Activated CD4-positive, alpha-beta T cell treated with anti-CD3 and anti-CD28 coated beads, Interleukin-2, amount 50 U/mL, for 48 hours (primary cell): Measurements from ENCODE around the gene ME3.
"Not testable (repeated sequence)": the region's sequence is repeated elsewhere in the genome, so short reads cannot be mapped to it uniquely, and the experiment has no call there.

Source experiments
- DNase-seq, 2 experiments: peaks; one replicate each; pipeline ENCODE4 v3.0.0-alpha.2; 2020

Gene ME3

DNA sequence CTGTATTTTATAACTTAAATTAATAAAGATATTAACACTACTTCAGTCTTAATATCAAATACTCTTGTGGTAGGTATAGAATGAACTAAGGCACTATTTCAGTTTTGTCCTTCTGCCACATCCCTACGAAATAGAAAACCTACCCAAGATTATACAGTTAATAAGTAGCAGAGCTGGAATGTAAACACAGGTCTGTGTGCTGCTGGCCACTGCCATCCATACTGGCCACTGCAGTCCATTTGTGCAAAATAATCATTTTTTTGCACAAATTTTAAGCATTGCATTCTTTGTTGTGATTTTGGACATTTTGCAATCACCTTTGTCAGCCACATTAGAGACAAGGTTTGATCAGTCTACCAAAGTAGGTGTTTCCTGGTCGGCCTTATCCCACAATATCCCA is 91.9 kb downstream of the ME3 start:
- no peak for DNase-seq

DNA sequence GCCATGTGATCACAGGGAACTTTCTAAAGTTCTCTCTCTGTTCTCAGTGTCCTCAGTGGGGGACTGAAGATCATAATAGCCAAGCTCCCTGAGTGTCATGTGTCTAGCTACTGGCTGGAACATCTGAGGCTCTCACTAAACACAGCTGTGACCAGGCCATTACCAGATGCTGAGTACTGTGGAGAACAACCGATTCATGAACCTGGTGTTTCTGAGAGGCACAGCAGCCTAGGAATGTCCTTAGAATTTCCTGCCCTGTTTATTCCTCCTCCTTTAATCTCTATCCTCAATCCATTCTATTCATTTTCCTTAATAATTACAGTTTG is 93.0 kb downstream of the ME3 start:
- DNase-seq = no peak

DNA sequence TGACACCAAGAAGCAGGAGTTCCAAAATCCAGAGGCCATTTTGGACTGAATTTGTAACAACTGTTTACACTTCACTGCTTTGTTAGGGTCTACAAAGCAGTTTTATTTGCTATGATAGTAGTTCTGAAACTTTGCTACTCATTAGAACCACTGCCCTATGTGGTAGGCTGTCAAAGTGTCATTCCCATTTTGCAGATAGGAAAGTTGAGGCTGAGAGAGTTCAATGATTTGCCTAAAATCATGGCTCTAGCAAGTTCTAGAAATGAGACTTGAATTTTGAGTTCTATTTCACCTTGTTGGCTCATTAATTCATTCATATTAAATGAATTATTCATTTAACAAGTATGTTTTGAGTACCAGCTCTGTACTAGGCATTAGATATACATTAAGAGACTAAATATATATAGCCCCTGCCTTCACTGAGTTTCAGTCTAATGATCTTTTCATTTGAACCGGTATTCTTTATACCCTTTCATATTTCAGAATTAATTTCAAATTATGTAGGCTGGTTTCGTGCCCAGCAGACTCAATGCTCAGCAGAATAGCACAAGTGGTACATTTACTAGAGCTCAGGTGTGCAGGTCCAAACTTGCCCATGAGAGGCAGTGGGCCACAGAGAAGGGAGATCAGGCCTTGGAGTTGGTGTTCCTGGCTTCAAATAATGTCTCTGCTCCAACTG is 93.5 kb downstream of the ME3 start:
- no peak for DNase-seq

DNA sequence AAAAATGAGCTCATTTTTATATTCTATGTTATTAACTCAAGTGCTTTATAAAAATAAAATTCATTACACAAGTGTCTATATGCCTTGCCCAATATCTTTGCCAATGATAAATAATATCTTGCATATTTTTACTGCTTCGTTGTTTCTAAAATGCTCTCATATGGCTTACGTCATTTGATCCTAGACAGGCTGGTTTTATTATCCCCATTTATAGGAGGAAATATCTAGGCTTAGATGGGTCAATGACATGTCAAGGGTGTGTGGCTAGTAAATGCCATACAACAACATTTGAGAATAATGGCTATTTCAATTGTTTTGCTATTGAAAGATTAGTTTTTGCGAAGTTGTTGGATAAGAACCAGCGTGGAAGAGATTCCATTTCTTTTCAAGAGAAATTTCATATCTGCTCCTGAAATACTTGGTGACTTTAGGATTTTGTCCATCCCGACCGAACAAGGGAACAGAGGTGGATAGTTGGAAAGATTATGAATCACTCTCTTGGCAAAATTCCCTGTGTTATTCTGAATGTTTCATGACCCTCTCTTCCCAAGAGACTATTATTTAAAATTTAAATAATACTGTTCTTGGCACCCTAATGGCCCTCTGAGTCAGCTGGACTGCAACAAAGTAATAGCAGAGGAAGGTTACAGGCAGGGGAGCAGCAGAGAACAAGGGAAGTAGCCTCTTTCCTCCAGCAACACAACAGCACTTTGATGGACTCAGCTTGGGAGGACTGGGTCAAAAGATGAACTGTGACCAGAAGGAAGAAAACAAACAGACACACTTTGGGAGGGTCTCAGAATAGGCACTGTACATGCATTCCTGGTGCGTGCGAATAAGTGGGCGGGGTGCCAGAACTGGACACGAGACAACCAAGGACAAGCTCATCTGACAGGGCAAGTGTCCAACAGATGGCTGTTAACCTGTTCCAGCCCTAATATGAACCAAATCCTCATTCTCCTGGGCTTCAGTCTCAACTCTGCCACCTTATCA is 94.5 kb downstream of the ME3 start:
- no peak for DNase-seq

DNA sequence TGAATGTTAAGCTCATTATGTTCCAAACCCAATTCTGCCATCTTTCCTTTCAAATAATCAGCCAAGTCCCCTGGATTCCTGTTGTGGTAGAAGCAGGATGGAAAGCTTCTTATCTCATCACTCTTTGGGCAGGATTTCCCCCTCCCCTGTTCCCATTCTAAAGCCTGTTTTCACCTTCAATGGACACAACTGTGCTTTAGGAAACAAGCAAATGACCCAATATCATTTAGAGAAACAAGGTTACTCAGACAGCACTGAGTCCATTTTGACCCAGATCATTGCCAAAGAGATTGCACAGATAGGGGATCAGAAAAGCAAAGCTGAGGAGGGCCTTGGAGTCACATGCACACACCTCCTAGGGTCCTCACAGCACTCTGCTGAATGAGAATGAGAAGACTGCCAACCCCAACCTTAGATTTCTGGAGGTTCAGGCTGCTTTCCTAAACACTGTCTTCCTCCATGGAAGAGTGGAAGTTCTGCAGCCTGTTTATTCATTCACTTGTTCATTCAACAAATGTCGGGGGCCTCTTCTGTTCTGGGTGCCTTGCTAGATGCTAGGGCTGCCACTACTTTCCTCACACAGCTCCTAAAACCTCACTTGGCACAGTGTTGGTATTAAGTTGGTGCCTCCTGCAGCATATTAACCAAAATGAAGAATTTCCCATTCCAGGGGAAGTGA is 95.3 kb downstream of the ME3 start:
- no peak for DNase-seq

DNA sequence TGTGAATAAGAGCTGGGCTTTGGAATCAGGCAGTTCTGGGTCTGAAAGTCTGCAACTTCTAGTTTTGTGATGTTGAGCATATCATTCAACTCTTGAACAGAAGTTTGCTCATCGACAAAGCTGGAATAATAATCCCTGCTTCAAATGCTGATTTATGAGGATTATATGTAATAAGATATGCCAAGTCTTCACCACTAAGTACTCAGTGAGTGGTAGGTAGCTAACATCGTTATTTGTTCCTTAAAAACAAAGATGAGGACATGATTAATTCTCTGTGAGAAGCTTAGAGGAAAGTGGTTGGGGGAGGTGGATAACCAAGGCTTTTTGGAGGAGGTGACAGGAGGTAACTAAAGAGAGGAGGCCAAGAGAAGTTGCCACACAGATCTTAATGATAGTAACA is 96.5 kb downstream of the ME3 start:
- no peak for DNase-seq

DNA sequence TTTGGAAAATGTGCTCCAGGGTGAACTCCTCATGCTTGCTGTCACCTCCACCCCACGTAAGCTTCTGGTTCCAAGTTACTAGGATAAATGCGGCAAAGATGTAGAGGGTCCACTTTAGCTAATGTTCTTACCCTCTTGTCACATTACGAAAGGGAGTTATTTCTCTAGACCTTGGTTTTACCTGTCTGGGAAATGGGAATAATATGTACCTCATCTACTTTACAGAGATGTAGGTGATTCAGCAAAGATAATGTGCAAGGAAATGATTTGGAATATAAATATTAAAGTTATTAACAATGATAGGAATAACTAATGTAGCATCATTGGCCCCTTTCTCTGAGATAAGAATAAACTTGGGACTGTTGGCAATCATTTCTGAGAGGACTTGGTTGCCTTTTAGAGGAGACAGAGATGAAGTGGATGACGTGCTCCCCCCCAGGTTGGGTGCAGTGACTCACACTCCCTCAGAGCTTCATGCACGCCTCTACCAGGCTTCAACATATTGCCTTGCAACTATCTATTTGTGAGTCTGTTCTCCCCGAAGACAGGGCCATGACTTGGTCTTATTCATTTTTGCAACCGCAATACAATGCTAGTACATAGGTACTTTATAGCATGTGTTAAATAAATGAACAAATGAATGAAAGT is 97.1 kb downstream of the ME3 start:
- no peak for DNase-seq

DNA sequence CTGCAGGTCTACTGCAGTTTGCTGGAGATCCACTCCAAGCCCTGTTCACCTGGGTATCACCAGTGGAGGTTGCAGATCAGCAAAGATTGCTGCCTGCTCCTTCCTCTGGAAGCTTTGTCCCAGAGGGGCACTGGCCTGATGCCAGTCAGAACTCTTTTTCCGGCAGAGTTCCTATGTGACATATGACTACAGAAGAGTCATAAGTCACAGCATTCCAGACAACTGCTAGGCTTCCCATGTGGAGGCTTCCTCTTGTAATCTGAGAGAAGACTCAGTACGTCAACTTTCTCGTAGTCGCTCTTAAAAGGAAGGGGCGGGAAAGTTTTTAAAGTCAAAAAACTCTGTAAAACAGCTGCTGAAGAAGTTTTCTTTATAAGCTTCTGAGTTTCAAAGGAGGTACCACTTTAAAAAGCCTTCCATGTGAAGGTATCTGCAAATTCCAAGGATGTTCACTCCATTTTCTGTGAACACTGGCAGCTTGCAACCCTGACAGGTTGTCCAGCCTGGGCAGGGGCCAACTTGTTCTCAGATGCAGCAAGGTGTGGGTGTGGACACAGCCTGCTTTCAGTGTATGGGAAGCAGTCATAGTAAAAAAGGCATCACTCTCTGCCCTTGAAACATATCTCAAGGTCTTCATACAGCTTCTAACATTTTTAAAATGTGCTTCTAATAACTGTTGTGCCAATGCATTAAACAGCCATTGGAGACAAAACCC is 97.8 kb downstream of the ME3 start:
- DNase-seq = no peak

DNA sequence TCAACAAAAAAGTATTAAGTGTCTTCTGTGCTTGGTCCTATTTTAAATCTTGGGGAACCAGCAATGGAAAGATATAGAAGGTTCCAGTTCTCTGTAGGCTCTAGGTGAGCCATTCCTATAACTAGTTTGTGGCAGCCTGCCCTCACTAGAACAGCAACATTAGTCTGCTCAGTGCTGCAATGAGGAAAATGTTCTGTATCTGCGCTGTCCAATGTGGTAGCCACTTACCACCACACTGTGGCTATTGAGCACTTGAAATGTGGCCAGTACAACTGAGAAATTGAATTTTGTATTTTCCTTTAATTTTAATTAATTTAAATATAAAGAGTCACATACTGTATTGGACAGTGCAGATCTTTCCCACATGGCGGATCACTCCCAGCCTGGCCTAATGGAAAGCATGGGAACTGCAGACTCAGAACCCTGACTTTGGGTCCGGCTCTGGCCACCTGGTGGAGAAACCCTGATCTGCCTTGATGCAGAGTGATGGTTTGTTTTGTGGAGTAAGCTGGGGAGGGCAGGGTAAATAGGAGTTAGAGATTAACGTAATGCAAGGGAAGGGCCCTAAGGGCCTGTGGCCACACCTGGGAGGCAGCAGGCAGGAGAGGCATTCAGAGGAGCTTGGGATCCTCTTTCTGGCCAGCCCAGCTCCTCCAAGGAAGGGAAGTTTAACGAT is 101.0 kb downstream of the ME3 start:
- DNase-seq = no peak

DNA sequence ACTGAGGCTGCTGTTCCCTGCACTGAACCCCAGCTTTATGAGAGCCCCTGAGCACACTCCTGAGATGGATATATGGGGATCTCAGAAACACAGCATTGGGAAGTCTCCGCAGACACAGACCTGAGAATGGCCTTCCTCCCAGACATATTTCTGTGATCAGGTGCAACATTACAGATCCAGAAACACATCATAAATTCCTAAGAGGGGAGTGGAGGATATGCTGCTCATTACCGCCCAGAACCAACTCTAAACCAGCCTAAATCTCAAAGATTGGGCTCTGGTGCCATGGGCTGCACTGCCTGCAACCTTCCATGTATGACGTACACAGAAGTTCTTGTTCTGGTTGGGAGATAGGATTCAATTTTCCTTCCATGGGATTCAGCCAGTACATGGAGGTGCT is 102.0 kb downstream of the ME3 start:
- no peak for DNase-seq

DNA sequence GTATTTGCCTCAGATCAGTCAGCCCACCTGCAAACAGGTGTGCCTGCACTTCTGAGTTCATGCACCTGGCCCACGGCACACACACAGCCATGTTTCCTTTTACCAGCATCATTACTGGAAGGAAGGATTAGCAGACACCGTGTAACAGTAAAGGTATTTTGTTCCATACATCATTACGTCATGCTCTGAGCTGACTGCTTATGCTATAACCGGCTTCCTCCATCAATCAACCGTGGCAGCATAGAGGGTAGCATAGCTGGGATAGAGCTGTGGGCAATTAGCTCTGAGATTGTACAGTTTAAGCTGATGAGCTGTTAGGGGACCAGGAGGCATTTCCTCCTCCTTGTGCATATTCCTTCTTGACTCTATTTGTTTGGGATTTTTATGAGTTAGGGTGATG is 102.4 kb downstream of the ME3 start:
- DNase-seq = no peak

DNA sequence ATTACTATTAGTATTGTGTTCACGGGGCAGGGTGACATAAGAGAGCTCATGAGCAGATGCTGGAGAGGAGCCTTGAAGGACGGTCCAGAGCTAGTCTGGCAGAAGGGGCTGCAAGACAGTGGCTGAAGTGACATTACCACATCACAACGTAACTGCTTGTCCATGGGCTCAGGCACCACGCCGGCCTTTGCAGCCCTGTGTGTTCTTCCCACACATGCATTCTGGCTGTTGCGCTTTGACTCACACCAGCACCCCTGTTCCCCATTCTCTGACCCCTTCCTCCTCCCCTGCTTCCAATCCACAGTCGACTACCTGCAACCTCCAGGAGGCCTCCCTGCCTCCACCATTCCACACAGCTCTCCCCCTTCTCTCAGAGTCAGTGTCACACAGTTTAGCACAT is 103.3 kb downstream of the ME3 start:
- no peak for DNase-seq

DNA sequence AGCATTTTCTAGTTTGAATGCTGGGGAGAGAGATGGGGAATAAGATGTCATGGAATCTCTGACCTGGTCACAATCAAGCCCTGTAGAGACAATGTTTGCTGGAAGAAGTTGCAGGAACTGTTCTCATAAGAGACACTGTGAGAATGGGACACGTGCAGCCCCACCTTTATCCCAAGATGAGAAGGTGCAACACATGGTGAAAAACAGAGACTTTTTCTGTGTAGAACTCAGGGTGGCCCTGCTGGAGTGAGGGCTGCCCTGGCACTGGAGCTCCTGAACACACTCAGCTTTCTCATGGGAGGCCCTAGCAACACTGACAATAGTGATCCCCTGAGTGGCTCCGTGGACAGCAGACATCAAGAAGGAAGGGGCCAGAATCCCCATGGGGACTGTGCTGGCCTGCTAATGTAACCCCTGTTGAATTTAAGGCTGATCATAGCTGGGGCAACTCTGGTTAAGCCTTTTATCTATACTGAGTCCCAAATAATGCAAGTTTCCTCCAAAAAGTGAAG is 106.6 kb downstream of the ME3 start:
- no peak for DNase-seq

DNA sequence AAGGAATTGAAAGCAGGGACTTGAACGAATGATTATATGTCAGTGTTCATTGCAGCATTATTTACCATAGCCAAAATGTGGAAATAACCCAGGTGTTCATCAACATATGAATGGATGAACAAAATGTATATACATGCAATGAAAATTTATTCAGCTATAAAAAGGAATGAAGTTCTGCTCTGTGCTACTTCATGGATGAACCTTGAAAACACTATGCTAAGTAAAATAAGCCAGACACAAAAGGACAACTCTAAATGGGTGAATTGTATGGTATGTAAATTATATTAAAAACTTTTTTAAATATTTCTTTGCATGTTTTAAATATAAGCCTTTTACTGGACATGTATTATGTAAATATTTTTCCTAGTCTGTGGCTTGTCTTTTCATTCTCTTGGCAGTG is 107.0 kb downstream of the ME3 start:
- no peak for DNase-seq

DNA sequence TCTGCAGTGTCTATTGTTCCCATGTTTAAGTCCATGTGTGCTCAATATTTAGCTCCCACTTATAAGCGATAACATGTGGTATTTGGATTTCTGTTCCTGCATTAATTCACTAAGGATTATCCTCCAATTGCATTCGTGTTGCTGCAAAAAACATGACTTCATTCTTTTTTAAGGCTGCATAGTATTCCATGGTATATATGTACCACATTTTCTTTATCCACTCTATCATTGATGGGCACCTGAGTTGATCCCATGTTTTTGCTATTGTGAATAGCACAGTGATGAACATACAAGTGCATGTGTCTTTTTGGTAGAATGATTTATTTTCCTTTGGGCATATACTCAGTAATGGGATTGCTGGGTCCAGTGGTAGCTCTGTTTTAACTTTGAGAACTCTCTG is 109.6 kb downstream of the ME3 start:
- DNase-seq = not testable (repeated sequence)

DNA sequence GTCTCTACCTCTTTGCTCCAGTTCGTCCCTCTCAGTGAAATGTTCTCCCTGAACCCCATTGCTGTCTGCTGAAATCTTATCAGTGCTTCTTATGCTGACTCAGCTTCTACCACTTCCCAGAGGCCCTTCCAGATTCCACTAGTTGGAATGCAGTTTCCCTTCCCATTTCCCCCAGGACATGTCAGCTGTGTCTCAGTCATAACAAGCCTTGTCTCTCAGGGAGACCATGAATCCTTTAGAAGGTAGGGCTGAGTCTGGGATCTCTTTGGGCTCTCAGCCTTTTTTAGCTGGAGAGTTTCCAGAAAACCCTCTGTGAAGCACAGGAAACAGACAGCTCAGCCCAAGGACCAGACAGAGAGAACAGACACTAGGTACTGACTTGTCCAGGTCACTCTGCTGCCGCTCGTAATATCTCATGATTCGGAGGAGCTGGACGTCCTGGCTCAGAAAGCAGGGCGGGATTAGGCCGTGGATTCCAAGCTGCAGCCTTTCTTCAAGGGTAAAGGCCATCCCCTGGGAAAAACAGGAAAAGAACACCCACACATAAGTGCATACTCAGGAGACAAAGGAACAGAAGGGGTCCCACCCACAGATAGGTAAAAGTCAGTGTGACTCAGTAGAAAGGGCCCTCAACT is 113.0 kb downstream of the ME3 start:
- no peak for DNase-seq

DNA sequence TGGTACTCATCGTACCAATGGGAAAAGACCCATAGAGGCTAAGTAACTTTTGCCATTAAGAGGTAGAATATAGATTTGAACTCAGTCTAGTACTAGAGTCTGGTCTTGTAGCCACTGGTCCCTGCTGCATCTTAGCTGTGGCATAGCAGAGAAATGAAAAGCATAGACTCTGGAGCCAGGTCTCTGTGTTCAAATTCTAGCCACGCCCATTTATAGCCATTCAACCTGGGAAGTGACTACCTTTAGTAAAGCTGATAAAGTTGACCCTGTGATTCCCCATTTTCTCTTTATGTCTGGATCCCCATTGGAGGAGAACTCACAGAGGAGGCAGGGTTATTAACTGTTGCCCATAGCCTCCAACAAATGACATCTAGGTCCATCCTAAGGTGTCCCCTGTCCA is 113.6 kb downstream of the ME3 start:
- DNase-seq = no peak

DNA sequence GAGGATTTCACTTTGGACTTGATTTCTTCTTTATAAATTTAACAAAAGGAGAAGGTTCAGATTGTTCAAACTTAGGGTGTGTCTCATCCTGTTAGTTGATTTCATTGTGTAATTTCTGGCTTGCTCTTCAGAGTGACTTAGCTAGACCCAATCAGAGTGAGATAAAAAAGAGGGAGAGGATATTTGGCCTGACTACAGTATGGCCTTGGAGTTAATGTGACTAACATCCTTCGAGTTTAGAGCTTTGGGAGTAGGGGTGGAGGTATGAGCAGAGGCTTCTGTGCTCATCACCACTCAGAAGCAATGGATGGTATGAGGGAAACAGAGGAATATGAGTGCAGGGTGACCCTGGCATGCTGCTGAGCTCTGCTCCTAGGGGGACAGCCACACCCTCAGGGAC is 114.2 kb downstream of the ME3 start:
- DNase-seq = no peak

DNA sequence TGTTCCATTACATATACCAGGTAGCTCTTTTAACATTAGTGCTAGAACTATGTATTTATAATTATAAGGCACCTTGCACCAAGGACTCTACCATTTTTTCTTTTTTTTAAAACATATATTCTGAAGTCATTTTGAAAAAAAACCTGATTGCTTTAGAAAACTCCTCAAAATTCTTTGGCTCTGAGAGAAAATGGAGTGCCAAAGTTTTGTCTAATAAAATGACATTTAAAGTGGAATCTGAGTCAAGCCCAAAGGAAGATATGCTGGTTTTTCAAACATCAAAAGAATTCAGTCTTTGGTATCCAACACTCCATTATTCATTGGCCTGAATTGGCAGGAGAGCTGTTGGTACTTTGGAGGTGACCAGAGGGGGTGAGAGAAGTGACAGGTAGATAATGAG is 116.5 kb downstream of the ME3 start:
- DNase-seq = no peak

DNA sequence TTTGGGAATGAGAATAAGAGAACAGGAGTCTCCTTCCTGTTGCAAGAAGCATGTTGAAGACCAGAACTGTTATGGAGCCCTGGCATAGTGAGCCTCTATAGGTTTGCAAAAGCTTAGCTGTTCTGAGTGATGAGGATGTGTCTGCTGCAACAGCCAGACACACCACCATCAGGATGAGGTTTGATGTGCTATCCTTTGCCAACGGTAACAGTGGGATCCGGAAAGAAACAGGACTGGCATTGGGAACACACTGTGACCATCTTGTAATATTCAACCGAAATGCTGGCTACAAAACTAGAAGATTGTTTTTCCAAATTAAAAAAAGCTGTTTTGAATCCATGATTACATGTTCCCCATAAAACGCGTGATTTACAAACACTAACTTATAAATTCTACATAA is 117.0 kb downstream of the ME3 start:
- DNase-seq = no peak

DNA sequence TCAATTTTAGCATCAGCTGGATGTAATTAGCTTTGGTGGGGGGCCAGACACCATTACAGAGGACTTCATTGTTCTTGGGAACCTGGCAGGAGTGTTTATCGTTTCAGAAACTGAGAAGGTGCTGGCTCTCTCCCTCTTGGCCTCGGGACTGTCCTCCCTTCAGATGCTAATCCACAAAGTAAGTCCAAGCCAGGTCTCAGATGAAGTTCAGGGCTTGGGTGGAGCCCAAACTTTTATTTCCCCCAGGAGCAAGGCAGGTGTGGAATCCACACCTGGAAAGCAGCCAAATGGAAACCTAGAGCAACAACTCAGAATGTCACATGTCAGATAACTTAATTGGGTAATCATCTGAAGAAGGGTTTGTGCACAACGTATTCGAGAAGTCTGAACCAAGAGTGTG is 119.2 kb downstream of the ME3 start:
- DNase-seq = no peak
